ENCODE results near the gene NAA50. TPM values are rescaled to one million over a fixed set of nuclear protein-coding genes. Genes with fewer than 3 reads are reported as not detected.

The NAA50 gene
- total and polyA plus RNA-seq, 2 donors (not counting 1 experiment from before 2014, with no cell fraction given): 27.6 to 116 TPM

GRCh38 chr3:113673593-113673992, 72.5 kb downstream of the NAA50 start:
- Histone ChIP-seq H3K36me3 (replicated peaks in 1 of 2; ENCODE audit: control extremely low read depth in 1 of 2, control insufficient read depth in 1 of 2, extremely low read depth in 1 of 2, insufficient read depth in 2 of 2, low read length in 1 of 2) (peaks cover 16 to 54% of the 10 kb centered on the region in 2 experiments), H3K4me3 (ENCODE audit: control extremely low read depth in 1 of 5, extremely low read depth in 1 of 5, insufficient read depth in 1 of 5, low read depth in 2 of 5, low read length in 4 of 5) (no peak overlapping the region), H3K79me2 (ENCODE audit: control insufficient read depth, insufficient read depth, low read length) (peaks cover 9% of the 10 kb centered on the region), H3K4me2 (replicated peaks; ENCODE audit: low read depth, low read length, poor library complexity, severe bottlenecking) (peak overlapping the region; percentile 21), H3K4me1 (ENCODE audit: control insufficient read depth in 2 of 2, insufficient read depth in 2 of 2, low read length in 2 of 2) (peaks cover 13 to 26% of the 10 kb centered on the region in 2 donors), H3K27ac (ENCODE audit: low read length in 2 of 2) (peak overlapping the region; percentile 27 to 60), H3K9ac (ENCODE audit: low read length) (no peak overlapping the region), H3K9me3 (ENCODE audit: control extremely low read depth in 1 of 3, control insufficient read depth in 2 of 3, insufficient read depth in 1 of 3, low read length in 2 of 3) (peaks cover 0 to 8% (median 0%) of the 10 kb centered on the region in 3 donors), H3K27me3 (replicated peaks in 1 of 4; ENCODE audit: control extremely low read depth in 1 of 4, control insufficient read depth in 3 of 4, insufficient read depth in 4 of 4, low read length in 3 of 4) (no peaks in the 10 kb centered on the region), H4K20me1 (ENCODE audit: control insufficient read depth, insufficient read depth, low read length, poor library complexity, severe bottlenecking) (no peaks in the 10 kb centered on the region), H2AFZ (ENCODE audit: insufficient read depth, low read depth, low read length, poor library complexity, severe bottlenecking) (no peak overlapping the region)
- TF ChIP-seq EZH2 (IDR thresholded peaks at IDR 0.05; ENCODE audit: borderline replicate concordance, insufficient read depth, low read depth, low read length, poor library complexity, severe bottlenecking): no peak
- TF ChIP-seq CTCF (IDR thresholded peaks at IDR 0.05): no peak
- Mint-ChIP-seq H3K9me3 (ENCODE audit: insufficient read depth) (peaks cover 2% of the 10 kb centered on the region), H3K27me3 (no peaks in the 10 kb centered on the region), H3K27ac (peak overlapping the region; percentile 70), H3K4me1 (peaks cover 43% of the 10 kb centered on the region), H3K4me3 (no peak overlapping the region)
- DNase-seq (no peak), ATAC-seq (ENCODE audit: low read depth) (peak; percentile 56)
- intact Hi-C loops (cut with micrococcal nuclease): loop anchor here (2.0 kb wide), 1 partner anchor 15 kb away; no protein-coding TSS in a partner anchor
- 53% methylated on average over 4 of the region's 4 CpGs for WGBS (ENCODE audit: insufficient coverage)
- CTCF ChIA-PET: interaction anchor here (1.6 kb wide), 1 partner anchor 21 kb away, joined by 5 read pairs; no protein-coding TSS in a partner anchor
- POLR2A ChIA-PET: interaction anchor here (1.0 kb wide), 1 partner anchor 13 kb away, joined by 3 read pairs; no protein-coding TSS in a partner anchor

GRCh38 chr3:113668015-113668414, 78.0 kb downstream of the NAA50 start:
- no peak for TF ChIP-seq CTCF (IDR thresholded peaks at IDR 0.05)
- TF ChIP-seq EZH2 (IDR thresholded peaks at IDR 0.05; ENCODE audit: borderline replicate concordance, insufficient read depth, low read depth, low read length, poor library complexity, severe bottlenecking): no peak
- ChIA-PET POLR2A (no interaction called here), CTCF (interaction anchor here (0.7 to 1.6 kb wide), 3 partner anchors 9 to 77 kb away, joined by 3 to 5 read pairs (median 3); no protein-coding TSS in a partner anchor)
- intact Hi-C loops (cut with micrococcal nuclease): no loop called here
- Histone ChIP-seq H3K36me3 (replicated peaks in 1 of 2; ENCODE audit: control extremely low read depth in 1 of 2, control insufficient read depth in 1 of 2, extremely low read depth in 1 of 2, insufficient read depth in 2 of 2, low read length in 1 of 2) (peaks cover 5 to 29% of the 10 kb centered on the region in 2 experiments), H3K9me3 (ENCODE audit: control extremely low read depth in 1 of 3, control insufficient read depth in 2 of 3, insufficient read depth in 1 of 3, low read length in 2 of 3) (peaks cover 0 to 8% (median 0%) of the 10 kb centered on the region in 3 donors), H3K9ac (ENCODE audit: low read length) (peak overlapping the region; percentile 37), H2AFZ (ENCODE audit: insufficient read depth, low read depth, low read length, poor library complexity, severe bottlenecking) (peak overlapping the region; percentile 3), H3K4me1 (ENCODE audit: control insufficient read depth in 2 of 2, insufficient read depth in 2 of 2, low read length in 2 of 2) (peaks cover 33 to 39% of the 10 kb centered on the region in 2 donors), H3K27me3 (replicated peaks in 1 of 4; ENCODE audit: control extremely low read depth in 1 of 4, control insufficient read depth in 3 of 4, insufficient read depth in 4 of 4, low read length in 3 of 4) (no peaks in the 10 kb centered on the region), H3K4me2 (replicated peaks; ENCODE audit: low read depth, low read length, poor library complexity, severe bottlenecking) (peak overlapping the region; percentile 60), H4K20me1 (ENCODE audit: control insufficient read depth, insufficient read depth, low read length, poor library complexity, severe bottlenecking) (no peaks in the 10 kb centered on the region), H3K79me2 (ENCODE audit: control insufficient read depth, insufficient read depth, low read length) (peaks cover 30% of the 10 kb centered on the region), H3K4me3 (ENCODE audit: control extremely low read depth in 1 of 5, extremely low read depth in 1 of 5, insufficient read depth in 1 of 5, low read depth in 2 of 5, low read length in 4 of 5) (peak overlapping the region in 1 of 5 experiments; percentile 12), H3K27ac (ENCODE audit: low read length in 2 of 2) (peak overlapping the region; percentile 38 to 74)
- peak overlapping the region; percentile 91 for H3K27ac Mint-ChIP-seq
- H3K4me3 Mint-ChIP-seq: peak overlapping the region; percentile 60
- ATAC-seq (ENCODE audit: low read depth) (peak; percentile 43), DNase-seq (no peak)
- WGBS (ENCODE audit: insufficient coverage): 0% methylated on average over 1 of the region's 4 CpGs
- H3K27me3 Mint-ChIP-seq: no peaks in the 10 kb centered on the region
- H3K4me1 Mint-ChIP-seq: peaks cover 44% of the 10 kb centered on the region
- no peaks in the 10 kb centered on the region for H3K9me3 Mint-ChIP-seq (ENCODE audit: insufficient read depth)
